Measurements from ENCODE around the gene GDE1. TPM values are rescaled to one million over a fixed set of nuclear protein-coding genes. Genes with fewer than 3 reads are reported as not detected.

Gene GDE1
- total and polyA plus RNA-seq, 9 of the 15 experiments (the other 6 are each of a cell fraction or from before 2014, with no cell fraction given): 18.8 to 40.5 (median 22.3) TPM

GRCh38 chr16:19523559-19524355 lies 1.9 kb upstream of the GDE1 start, which contains the start of gene CCP110 (continued):
- TF ChIP-seq MIER1 (IDR thresholded peaks at IDR 0.05; ENCODE audit: low read depth) (no peak), ZBTB17 (CRISPR knock-in tag; IDR thresholded peaks at IDR 0.05) (no peak), ZNF57 (CRISPR knock-in tag; IDR thresholded peaks at IDR 0.05) (no peak), E2F8 (IDR thresholded peaks at IDR 0.05; ENCODE audit: low read depth, partially characterized antibody) (peak; percentile 69), CBX3 (IDR thresholded peaks at IDR 0.05; ENCODE audit: borderline replicate concordance in 1 of 2, low read length in 2 of 2) (no peak; a peak in 1 of 3 replicates), EHMT2 (IDR thresholded peaks at IDR 0.05) (no peak), ATF1 (CRISPR knock-in tag; IDR thresholded peaks at IDR 0.05) (no peak), ATF1 (tag; IDR thresholded peaks at IDR 0.05) (peak; percentile 98), MAZ (CRISPR knock-in tag; conservative IDR thresholded peaks at IDR 0.05 in 1 of 2, IDR thresholded peaks at IDR 0.05 in 1 of 2) (peak in 1 of 2 experiments; percentile 59; a peak in 1 of 4 replicates), NFIC (IDR thresholded peaks at IDR 0.05) (no peak), GATA2 (CRISPR knock-in tag; IDR thresholded peaks at IDR 0.05) (no peak), ETV1 (tag; conservative IDR thresholded peaks at IDR 0.05; ENCODE audit: low read depth) (peak; percentile 83), RNF2 (IDR thresholded peaks at IDR 0.05) (0 out of 2 replicates have a peak, but pooled peaks have one; percentile 13), ZNF41 (CRISPR knock-in tag; conservative IDR thresholded peaks at IDR 0.05) (no peak), MYBL2 (IDR thresholded peaks at IDR 0.05; ENCODE audit: low read depth) (peak; percentile 88), MYBL2 (CRISPR knock-in tag; IDR thresholded peaks at IDR 0.05; ENCODE audit: borderline replicate concordance) (no peak), KLF16 (IDR thresholded peaks at IDR 0.05) (no peak), BRD4 (IDR thresholded peaks at IDR 0.05) (no peak), NFE2L1 (tag; IDR thresholded peaks at IDR 0.05; ENCODE audit: borderline replicate concordance, low read depth) (no peak)
- TF ChIP-seq, protein P1, sequence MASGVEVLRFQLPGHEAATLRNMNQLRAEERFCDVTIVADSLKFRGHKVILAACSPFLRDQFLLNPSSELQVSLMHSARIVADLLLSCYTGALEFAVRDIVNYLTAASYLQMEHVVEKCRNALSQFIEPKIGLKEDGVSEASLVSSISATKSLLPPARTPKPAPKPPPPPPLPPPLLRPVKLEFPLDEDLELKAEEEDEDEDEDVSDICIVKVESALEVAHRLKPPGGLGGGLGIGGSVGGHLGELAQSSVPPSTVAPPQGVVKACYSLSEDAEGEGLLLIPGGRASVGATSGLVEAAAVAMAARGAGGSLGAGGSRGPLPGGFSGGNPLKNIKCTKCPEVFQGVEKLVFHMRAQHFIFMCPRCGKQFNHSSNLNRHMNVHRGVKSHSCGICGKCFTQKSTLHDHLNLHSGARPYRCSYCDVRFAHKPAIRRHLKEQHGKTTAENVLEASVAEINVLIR (CRISPR knock-in tag; IDR thresholded peaks at IDR 0.05): peak; percentile 81
- TF ChIP-seq, protein P2, sequence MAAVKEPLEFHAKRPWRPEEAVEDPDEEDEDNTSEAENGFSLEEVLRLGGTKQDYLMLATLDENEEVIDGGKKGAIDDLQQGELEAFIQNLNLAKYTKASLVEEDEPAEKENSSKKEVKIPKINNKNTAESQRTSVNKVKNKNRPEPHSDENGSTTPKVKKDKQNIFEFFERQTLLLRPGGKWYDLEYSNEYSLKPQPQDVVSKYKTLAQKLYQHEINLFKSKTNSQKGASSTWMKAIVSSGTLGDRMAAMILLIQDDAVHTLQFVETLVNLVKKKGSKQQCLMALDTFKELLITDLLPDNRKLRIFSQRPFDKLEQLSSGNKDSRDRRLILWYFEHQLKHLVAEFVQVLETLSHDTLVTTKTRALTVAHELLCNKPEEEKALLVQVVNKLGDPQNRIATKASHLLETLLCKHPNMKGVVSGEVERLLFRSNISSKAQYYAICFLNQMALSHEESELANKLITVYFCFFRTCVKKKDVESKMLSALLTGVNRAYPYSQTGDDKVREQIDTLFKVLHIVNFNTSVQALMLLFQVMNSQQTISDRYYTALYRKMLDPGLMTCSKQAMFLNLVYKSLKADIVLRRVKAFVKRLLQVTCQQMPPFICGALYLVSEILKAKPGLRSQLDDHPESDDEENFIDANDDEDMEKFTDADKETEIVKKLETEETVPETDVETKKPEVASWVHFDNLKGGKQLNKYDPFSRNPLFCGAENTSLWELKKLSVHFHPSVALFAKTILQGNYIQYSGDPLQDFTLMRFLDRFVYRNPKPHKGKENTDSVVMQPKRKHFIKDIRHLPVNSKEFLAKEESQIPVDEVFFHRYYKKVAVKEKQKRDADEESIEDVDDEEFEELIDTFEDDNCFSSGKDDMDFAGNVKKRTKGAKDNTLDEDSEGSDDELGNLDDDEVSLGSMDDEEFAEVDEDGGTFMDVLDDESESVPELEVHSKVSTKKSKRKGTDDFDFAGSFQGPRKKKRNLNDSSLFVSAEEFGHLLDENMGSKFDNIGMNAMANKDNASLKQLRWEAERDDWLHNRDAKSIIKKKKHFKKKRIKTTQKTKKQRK (IDR thresholded peaks at IDR 0.05; ENCODE audit: borderline replicate concordance, low read depth, low read length): no peak
